GM21423 (cell line): ENCODE results near the gene FBXO44.

ENCODE experiments used
- ATAC-seq: cut with Tn5 transposase; IDR thresholded peaks from one replicate; pipeline ENCODE4 v1.9.1; 2021; ENCODE audit warnings: mild to moderate bottlenecking, moderate library complexity; ENCODE audit not compliant: unreplicated experiment

The FBXO44 gene

DNA sequence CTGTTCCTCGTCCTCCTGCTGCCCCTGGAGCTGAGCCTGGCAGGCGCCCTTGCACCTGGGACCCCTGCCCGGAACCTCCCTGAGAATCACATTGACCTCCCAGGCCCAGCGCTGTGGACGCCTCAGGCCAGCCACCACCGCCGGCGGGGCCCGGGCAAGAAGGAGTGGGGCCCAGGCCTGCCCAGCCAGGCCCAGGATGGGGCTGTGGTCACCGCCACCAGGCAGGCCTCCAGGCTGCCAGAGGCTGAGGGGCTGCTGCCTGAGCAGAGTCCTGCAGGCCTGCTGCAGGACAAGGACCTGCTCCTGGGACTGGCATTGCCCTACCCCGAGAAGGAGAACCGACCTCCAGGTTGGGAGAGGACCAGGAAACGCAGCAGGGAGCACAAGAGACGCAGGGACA is 51.6 kb downstream of the FBXO44 start:
- ATAC-seq, result no peak

DNA sequence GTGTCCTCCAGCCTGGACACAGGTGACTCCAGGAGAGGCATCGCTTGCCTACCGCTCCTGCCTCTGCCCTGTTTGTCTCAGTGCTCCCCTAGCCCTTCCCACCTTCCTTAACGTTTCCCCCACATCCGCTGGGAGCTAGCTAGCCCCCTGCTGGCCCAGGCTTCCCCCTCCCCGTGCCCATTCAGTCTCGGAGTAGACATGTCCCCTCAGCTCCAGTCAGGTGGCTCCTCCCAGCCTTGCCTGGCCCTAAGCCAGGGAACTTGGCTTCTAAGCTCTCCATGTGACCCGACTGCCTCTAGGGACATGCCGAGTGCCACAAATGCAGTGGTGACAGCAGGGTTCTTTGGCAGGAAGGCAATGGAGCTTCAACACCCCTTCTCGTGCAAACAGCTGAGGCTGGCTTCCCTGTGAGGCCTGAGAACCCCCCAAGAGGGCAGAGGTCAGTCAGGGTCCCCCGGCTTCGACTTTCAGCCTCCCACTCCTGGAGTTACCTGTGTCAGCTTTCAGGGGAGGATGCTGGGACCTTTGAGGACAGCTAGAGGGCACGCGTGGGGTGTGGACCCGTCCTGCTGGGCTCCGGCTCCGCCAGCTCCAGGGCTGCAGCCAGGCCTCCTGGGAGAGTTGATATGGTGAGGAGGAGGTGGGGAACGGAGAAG is 53.1 kb downstream of the FBXO44 start:
- ATAC-seq, result no peak

- no peak for ATAC-seq
These were observed 54.1 kb downstream of the FBXO44 start for GRCh38 chr1:11708554-11709350.

DNA sequence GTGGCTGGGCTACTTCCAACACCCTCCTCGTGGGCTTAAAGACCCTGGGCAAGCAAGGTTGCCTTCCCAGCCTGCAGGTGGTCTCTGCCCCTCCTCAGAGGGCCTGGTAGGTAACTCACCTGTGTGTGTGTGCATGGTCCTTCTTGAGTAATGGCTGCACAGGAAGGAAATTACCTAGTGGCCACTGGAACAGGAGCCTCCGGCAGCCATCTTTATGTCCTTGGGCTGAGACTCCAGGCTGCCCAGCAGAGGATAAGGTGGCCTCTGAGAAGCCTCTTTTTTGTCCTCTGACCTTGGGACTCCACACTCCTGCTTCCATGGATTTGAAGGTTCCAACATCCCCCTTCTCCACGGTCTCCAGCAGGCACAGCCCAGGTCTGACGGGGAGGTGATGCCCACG is 56.8 kb downstream of the FBXO44 start:
- no peak for ATAC-seq

DNA sequence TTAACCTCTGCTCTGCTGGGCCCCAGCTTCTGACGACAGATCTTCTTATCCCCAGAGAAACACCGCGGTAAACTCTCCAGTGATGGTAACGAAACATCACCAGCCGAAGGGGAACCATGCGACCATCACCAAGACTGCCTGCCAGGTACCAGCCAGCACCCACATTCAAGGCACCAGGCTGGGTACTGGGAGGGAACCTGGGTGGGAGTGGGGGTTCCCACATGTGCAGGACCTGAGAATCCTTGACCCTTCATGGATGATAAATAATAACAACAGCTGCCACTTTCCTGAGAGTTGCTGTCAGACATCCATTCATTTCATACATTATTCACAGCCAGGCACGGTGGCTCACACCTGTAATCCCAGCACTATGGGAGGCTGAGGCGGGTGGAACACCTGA is 57.6 kb downstream of the FBXO44 start:
- ATAC-seq, result no peak
